ENCODE results near the gene GSE1. TPM values are rescaled to one million over a fixed set of nuclear protein-coding genes. Genes with fewer than 3 reads are reported as not detected.

Gene GSE1
- total RNA-seq, 1 donor from 2014 or later, result 12.9 TPM

DNA sequence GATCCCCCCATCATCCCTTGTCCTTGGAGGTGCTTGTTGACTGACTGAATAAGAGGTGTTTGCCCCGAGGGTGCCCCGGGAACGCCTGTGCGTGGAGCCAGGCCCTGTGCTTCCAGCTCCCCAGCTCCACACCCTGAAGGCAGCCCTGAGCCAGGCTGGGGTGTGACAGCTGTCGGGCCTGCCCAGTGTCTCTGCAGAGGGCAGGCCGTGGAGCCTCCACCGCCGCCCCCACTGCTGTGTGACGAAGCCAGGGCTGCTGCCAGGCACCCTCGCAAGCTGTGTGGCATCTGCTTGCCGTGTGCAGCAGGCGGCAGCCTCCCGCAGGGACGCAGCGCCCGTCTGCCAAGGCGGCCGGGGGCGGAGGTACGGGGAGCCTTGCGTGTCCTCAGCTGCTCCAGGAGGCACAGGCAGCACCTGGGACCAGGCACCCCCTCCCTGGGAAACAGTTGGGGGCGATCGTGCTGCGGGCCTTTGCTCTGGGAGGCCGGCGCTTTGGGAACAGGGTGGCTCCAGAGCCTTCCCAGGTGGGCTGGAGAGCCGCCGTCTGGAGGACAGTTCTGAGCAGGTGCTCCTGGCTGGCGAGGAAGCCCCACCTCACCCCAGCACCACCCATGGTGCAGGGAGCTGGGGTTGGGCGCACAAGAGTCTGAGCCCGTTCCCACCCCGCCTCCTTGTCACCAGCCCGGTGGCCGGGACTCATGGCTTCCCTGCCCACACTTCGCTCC lies 26.6 kb downstream of the GSE1 start:
- Histone ChIP-seq H3K4me3 (ENCODE audit: low read depth, low read length) (no peak overlapping the region), H3K27me3 (ENCODE audit: control insufficient read depth, insufficient read depth, low read length) (no peaks in the 10 kb centered on the region), H3K36me3 (ENCODE audit: control insufficient read depth, insufficient read depth, low read length) (peaks cover 2% of the 10 kb centered on the region)
- TF ChIP-seq, protein P1, sequence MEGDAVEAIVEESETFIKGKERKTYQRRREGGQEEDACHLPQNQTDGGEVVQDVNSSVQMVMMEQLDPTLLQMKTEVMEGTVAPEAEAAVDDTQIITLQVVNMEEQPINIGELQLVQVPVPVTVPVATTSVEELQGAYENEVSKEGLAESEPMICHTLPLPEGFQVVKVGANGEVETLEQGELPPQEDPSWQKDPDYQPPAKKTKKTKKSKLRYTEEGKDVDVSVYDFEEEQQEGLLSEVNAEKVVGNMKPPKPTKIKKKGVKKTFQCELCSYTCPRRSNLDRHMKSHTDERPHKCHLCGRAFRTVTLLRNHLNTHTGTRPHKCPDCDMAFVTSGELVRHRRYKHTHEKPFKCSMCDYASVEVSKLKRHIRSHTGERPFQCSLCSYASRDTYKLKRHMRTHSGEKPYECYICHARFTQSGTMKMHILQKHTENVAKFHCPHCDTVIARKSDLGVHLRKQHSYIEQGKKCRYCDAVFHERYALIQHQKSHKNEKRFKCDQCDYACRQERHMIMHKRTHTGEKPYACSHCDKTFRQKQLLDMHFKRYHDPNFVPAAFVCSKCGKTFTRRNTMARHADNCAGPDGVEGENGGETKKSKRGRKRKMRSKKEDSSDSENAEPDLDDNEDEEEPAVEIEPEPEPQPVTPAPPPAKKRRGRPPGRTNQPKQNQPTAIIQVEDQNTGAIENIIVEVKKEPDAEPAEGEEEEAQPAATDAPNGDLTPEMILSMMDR (IDR thresholded peaks at IDR 0.05; ENCODE audit: insufficient read depth, low read length, severe bottlenecking), result peak; percentile 38
- peak; percentile 55 for DNase-seq (ENCODE audit: low read depth)
- no peak for FAIRE-seq

DNA sequence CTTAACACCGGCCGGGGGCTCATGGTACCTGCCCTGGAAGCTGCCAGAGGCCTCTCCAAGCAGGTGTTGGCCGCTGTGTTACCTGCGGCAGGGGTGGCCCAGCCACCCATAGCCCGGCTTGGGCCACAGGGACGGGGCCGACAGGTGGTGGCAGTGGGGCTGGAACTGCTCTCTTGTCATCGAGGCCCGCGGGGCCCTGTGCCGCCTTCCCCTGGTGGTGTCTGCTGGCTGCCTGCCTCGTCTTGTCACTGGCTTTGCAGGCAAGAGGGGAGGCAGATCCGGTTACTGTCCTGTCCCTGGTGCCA lies 27.1 kb downstream of the GSE1 start:
- Histone ChIP-seq H3K4me3 (ENCODE audit: low read depth, low read length) (no peak overlapping the region), H3K27me3 (ENCODE audit: control insufficient read depth, insufficient read depth, low read length) (no peaks in the 10 kb centered on the region), H3K36me3 (ENCODE audit: control insufficient read depth, insufficient read depth, low read length) (peaks cover 2% of the 10 kb centered on the region)
- DNase-seq (ENCODE audit: low read depth), result no peak
- FAIRE-seq, result no peak
- TF ChIP-seq, protein P1 (IDR thresholded peaks at IDR 0.05; ENCODE audit: insufficient read depth, low read length, severe bottlenecking), result no peak

DNA sequence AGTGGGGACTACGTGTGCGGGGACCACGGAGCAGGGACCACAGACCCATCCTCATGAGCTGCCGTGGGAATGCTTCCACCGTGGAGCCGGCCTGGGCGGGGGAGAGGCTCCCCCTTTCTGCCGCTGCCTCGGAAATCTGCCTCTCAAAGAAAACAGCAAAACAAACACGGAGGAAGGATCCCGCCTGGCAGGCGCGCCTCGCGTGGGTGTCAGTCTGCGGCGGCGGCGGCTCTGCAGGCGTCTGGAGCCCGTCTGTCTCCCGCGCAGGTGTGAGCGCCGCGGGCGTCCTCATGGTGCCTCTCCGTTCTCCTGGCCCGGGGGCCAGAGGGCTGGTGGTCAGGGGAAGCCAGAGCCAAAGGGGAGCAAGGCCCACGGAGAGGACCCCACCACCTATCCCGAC lies 27.5 kb downstream of the GSE1 start:
- Histone ChIP-seq H3K27me3 (ENCODE audit: control insufficient read depth, insufficient read depth, low read length) (no peaks in the 10 kb centered on the region), H3K4me3 (ENCODE audit: low read depth, low read length) (no peak overlapping the region), H3K36me3 (ENCODE audit: control insufficient read depth, insufficient read depth, low read length) (peaks cover 2% of the 10 kb centered on the region)
- DNase-seq (ENCODE audit: low read depth), result no peak
- TF ChIP-seq, protein P1 (IDR thresholded peaks at IDR 0.05; ENCODE audit: insufficient read depth, low read length, severe bottlenecking), result no peak
- FAIRE-seq, result no peak

DNA sequence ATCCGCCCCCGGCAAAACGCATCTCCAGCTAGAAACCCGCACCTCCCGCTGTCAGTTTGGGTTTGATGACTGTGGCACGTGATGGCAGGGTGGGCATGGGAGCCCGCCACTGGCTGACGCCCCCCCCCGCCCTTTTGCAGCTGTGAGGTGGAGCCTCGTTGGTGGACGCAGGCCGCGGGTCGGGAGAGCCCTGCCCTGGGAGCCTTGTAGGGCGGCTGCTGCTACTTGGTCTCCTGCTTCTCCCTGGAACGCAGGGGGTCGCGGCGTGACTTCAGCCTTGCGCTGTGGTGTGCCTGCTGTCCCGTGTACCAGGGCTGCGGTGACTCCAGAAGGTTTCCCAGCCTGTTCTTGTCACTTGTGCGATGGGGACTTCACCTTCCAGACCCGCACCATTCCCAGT lies 28.2 kb downstream of the GSE1 start:
- Histone ChIP-seq H3K36me3 (ENCODE audit: control insufficient read depth, insufficient read depth, low read length) (peaks cover 2% of the 10 kb centered on the region), H3K4me3 (ENCODE audit: low read depth, low read length) (no peak overlapping the region), H3K27me3 (ENCODE audit: control insufficient read depth, insufficient read depth, low read length) (no peaks in the 10 kb centered on the region)
- FAIRE-seq (no peak), DNase-seq (ENCODE audit: low read depth) (no peak)
- TF ChIP-seq, protein P1 (IDR thresholded peaks at IDR 0.05; ENCODE audit: insufficient read depth, low read length, severe bottlenecking), result no peak

DNA sequence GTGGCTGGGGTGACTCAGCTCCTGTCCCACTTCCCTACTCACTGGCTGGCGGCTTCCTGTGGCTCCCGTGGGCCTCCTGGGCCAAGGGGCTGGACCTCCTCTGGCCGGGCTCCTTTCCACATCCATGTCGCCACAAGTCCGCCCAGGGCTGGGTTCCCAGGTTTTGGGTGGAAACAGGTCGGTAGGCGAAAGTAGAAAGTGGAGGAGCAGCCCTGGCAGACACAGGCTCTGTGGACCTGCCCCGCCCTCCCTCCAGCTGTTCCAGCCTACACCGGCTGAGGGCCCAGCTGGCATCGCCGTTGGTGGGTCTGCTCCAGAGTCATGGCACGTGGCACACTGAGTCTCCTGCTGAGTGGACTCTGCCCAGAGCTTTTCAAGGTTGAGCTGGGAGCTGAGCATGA lies 28.7 kb downstream of the GSE1 start:
- Histone ChIP-seq H3K4me3 (ENCODE audit: low read depth, low read length) (no peak overlapping the region), H3K27me3 (ENCODE audit: control insufficient read depth, insufficient read depth, low read length) (no peaks in the 10 kb centered on the region), H3K36me3 (ENCODE audit: control insufficient read depth, insufficient read depth, low read length) (peaks cover 3% of the 10 kb centered on the region)
- TF ChIP-seq, protein P1 (IDR thresholded peaks at IDR 0.05; ENCODE audit: insufficient read depth, low read length, severe bottlenecking), result no peak
- no peak for FAIRE-seq
- DNase-seq (ENCODE audit: low read depth), result peak; percentile 32
